Hematopoietic multipotent progenitor cell (in vitro differentiated cells): ENCODE data around the gene AFP. TPM values are rescaled to one million over a fixed set of nuclear protein-coding genes. Genes with fewer than 3 reads are reported as not detected.

Experiments used
- total RNA-seq: library from RNA; depleted of rRNA; stranded (reverse); fragments of >200 nt; gene quantifications from one replicate; pipeline ENCODE4 v1.2.3, GENCODE V29; 2012

AFP gene
- total RNA-seq, 1 donor: not detected

Other genes with a start within 250 kb of the AFP start
- 58.4 TPM for gene ANKRD17, start 177.4 kb upstream of the AFP start, total RNA-seq
- not detected for gene ALB, start 31.9 kb upstream of the AFP start, total RNA-seq
- gene AFM, start 45.5 kb downstream of the AFP start, total RNA-seq: not detected
- gene RASSF6, start 184.2 kb downstream of the AFP start, total RNA-seq: 1.3 TPM